Ovary (tissue), 3 donors: ENCODE measurements around the gene CACNB4.

Experiments
- CTCF ChIP-seq, 3 donors: fragments of 450-650 bp in 2 of 3; fragments of 200-600 bp in 1 of 3; IDR thresholded peaks; one replicate each; pipeline versions ENCODE4 v1.5.1 to v1.8.0; 2016 to 2022; ENCODE audit warnings: antibody characterized with exemption in 3 of 3, mild to moderate bottlenecking in 1 of 3
- EP300 ChIP-seq: sonication (generic); formaldehyde crosslinking; IDR thresholded peaks from one replicate; pipeline ENCODE4 v1.6.1; 2017; ENCODE audit warnings: antibody characterized with exemption
- POLR2A ChIP-seq: fragments of 450-650 bp; IDR thresholded peaks from one replicate; pipeline ENCODE4 v1.6.1; 2017; ENCODE audit warnings: antibody characterized with exemption, mild to moderate bottlenecking, moderate library complexity
- donor health status: DM: no; HTN: no; CAD: no.

GRCh38 chr2:151945186-151945585 is 153.7 kb downstream of the CACNB4 start:
- TF ChIP-seq CTCF (IDR thresholded peaks at IDR 0.05): no peak
- TF ChIP-seq EP300: no peak
- no peak for TF ChIP-seq POLR2A
